Stimulated activated CD8-positive, alpha-beta memory T cell treated with anti-CD3 and anti-CD28 coated beads, Interleukin-12 subunit alpha, Interleukin-12 subunit beta, amount 100 ng/mL, for 24 hours (primary cell): ENCODE results near the gene WHRN.

Source experiments
- DNase-seq: peaks from one replicate; pipeline ENCODE4 v3.0.0-alpha.2; 2020; ENCODE audit errors: extremely low read depth

The WHRN gene

DNA sequence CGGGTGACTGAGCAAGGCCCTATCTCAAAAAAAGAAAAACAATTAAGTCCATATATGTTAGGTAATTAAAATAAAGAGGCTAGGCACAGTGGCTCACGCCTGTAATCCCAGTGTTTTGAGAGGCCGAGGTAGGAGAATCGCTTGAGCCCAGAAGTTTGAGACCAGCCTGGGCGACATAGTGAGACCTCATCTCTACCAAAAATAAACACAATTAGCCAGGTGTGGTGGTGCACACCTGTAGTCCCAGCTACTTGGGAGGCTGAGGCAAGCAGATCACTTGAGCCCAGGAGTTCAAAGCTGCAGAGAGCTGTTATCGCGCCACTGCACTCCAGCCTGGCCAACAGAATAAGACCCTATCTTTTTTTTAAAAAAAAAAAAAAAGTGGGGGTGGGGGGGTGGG, 12.3 kb downstream of the WHRN start:
- DNase-seq = no peak

DNA sequence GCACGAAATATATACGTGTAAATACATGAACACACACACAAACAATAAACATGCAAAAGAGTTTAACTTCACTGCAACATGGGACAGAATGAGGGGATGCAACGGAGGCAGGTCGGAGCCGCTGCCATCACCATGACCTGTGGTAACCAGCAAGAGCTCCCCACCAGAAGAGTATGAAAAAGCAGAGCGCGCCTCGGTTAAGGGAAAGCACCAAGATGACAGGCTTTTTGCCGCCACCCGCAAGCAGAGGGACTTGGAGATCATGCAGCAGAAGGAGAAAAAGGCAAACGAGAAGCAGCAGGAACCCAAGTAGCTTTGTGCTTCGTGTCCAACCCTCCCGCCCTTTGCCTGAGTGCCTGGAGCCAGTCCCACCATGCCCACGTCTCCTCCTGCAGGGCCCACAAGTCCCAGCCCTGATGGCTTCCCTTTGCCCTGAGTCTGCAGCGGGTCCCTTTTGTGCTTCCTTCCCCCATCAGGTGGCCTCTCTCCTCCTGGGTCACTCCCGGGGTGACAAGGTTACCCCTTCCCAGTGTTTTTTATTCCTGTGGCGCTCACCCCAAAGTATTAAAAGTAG, 13.8 kb downstream of the WHRN start:
- DNase-seq = no peak

DNA sequence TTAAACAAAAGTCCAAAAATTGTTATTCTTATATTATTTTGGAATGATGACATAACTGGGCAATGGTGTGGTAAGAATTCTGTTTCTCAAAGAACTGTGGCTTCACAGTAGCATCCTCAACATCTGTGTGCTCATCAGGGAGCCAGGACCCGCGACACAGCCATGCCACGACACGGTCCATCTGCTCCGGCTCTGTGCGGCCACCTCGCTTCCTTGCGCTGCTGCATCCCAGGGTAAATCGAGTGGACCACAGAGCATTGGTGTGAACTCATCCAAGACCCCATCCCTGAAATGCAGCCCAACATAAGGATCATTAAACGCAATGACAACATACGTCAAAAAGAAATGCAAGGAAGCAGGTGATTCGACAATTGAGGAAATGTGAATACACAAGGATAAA, 15.3 kb downstream of the WHRN start:
- no peak for DNase-seq

DNA sequence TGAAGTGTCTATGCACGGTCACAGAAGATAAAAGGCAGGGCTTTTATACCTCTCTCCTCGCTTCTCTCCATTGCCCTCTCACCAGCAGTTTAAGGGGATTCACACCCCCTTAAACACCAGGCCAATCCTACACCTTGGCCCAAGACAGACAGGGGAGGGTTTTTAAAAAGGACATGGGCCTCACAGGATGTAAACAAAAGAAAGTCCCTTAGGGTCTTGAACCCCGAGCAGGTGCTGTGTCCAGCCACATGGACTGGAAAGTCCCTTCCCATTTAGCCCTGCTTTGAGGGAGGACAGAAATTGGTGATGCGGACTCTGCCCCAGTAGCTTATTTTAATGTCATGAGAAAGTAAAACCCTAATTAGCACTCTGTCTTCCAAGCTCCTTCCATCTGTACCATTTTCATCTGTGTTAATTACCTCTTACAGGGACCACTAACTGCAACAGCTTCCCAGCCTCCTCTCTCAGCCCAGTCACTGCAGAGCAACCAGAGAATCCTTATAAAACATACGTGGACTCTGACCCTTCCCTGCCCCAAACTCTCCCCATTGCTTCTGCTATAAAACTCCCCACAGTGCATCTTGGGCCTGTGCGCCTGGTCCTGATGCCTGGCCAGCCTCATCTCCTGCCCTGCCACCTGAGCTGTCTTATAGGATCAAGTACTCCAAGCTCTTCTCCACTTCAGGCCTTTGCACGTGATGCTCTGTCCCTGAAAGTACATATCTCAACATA, 16.7 kb downstream of the WHRN start:
- DNase-seq = no peak

DNA sequence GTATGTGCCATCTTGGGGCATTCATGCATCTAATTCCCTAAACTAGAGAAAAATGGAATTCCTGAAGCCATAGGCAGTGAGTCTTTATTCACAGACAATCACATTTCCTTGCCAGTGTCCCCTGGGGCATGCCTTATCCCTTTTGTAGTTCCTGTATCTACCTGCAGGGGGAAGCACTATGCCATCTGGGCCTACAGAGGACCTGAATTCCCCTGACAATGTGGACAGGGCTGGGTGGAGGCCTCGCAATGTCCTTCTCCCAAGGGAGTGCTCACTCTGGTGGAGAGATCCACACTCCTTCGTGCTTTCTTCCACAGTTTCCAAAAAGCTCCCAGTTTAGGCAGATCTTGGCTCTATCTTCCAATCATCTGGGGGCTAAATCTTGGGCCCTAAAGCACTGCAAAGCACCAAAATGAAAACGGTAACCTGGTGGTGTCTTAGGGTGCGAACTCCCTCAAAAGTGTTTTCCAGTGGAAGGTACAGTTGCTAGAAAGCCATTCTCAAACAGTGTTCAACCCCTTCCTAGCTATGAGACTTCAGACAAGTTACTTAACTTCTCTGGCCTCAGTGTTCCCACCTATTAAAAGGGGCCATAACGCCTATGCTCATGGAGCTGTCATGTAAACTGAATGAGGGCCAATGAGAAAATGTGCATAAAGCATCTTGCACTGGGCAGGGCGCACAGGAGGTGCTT, 17.5 kb downstream of the WHRN start:
- DNase-seq = no peak

DNA sequence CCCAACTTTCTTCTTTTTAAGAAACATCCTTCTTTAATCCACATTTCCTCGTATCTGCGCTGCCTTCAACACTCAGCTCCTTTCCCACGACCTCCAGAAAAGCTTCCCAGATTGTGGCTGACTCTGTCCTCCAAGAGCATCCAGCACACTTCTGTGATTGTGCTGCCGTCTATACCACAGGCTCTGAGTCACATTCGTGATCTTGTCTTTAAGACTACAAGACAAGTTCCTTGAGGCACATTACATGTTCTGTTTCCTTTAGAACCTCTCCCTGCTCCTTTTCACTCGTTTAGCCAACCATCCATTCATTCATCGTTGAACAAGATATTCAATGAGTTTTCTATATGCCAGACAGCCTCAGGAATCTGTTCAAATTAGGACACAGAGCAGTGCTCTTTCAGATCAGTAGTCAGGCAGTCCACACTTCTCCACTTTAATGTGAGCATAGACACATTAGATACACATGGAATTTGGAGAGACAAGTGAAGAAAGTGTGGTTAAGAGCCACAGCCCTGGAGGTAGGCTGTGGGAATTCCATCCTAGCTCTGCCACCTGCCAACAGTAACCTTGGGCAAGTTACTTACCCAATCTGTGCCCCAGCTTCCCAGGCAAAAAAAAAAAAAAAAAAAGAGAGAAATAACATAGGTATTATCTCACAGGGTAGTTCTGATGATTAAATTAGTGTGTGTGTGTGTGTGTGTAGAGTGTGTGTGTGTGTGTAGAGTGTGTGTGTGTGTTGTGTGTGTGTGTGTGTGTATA, 18.9 kb downstream of the WHRN start:
- no peak for DNase-seq

DNA sequence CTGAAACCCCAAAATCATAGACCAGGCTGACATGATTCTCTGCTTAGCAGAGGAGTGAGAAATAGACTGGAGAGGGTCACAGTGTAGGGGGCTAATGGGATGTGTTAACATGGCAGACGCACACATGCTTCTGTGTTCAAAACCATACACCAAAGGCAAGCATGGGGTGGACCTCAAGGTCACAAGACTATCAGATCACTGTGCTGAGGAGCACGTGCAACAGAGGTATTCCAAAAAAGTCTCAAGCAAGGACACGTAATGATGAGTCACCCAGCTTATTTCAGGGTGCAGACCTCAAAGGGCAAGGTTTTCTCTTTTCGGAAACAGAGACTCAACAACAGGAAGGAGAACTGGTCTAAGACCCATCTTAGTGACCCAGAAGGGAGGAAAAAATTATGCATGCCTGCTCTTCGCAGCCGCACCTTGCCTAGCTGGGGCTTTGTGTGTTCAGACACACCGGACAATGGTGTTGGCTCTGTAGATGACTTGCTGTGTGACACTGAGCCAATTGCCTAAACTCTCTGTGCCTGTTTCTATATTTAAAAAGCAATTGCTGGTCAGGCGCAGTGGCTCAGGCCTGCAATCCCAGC, 20.3 kb downstream of the WHRN start:
- no peak for DNase-seq

DNA sequence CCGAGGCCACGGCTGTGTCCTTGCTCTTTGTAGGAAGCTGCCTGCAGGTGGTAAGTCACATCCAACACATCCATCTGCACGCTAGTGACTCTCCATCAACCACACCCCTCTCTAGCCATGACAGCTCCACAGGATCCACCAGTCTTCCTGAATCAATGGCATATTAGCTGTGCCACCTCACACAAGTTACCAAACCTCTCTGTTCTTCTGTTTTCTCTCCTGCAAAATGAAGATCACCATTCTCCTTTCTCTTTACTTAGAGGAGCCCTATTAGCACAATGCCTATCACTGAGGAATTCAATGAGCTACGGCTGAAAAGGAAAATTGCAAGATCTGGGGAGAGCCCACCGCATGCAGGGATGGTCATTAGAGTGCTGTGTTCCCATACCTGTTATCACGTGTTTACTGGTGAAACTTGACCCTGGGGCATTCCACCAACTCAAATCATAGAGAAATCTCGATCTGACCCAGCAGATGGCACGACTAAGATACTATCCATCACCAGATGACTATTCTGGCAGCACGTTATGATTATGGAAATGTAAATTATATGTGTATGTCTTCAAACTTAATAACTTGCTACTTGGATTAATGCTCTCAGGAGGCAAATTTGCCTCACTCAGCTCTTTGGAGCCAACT, 20.9 kb downstream of the WHRN start:
- no peak for DNase-seq

DNA sequence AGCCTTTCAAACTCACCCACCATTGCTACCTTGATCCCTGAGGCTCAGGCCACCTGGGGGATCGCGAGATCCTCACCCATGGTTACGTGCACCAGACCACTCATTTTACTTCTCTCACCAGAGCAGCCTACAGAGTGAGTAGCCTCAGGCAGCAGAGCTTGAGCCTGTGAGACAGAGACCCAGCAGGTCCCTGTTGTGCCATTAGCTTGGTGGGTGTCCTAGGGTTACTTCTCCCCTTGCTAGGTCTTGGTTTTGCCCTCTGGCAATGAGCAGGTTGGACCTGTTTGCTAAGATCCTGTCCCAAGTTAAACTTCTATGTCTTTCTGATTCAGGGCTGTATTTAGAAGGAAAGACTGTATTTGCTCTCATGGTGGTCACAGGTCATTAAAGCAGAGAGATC, 21.8 kb downstream of the WHRN start:
- no peak for DNase-seq

DNA sequence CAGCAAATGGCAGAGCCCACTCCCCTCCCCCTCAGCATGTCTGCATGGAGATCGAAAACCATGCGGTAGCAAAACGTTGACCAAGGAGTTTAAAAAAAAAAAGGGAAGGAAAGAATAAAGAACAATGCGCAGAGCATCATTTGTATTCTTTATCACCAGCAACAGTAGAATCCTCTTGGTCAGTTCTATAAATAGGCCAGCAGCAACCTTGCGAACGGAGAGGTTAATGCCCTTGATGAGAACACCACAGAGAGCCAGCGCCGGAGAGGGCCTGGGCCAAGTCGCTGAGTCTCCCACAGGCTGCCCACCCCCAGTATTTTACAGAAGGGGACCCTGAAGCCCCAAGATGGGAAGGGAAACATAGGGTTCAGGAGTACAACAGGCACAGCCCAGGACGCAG, 22.7 kb downstream of the WHRN start:
- DNase-seq = no peak

DNA sequence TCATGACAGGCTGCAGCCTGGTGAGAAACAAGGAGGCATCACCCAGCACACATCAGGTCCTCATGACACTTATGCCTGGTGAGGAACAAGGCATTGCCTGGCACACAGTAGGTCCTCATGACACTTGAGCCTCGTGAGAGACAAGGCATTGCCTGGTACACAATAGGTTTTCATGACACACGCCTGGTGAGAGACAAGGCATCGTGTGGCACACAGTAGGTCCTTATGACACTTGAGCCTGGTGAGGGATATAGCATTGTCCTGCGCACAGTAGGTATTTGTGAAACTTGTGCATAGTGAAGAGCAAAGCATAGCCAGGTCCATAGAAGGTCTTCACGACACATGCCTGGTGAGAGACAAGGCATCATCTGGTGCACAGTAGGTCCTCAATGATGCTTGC, 23.5 kb downstream of the WHRN start:
- DNase-seq = no peak

DNA sequence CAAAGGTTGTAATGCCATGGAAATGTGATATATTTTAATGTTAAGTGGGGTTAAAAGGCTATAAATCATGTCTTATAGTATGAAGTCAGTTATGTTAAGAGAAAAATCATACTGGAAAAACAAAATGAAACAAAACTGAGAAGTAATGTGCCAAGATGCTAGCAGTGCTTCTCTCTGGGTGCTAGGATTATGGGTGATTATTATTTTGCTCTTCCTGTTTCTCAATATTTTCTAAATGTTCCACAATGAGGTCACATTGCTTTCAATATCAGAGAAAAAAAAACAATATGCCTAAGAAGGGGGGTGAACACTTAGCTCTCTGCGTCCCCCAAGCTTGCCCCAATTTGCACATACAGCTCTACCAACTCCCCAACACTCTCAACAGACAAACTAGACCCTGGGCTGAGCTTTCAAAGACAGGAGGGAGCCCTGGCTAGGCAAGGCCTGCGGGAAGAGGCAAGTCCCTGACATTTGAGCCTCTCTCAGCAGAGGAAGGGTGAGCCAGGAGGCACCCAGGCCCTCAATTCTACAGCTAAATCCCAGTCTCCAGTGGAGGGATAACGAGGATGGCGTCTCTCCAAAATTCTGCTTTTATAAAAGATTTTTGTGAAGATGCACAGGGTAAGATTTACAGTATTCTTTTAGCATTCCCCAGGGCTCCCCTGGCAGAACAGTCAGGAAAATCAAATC, 24.4 kb downstream of the WHRN start:
- no peak for DNase-seq

DNA sequence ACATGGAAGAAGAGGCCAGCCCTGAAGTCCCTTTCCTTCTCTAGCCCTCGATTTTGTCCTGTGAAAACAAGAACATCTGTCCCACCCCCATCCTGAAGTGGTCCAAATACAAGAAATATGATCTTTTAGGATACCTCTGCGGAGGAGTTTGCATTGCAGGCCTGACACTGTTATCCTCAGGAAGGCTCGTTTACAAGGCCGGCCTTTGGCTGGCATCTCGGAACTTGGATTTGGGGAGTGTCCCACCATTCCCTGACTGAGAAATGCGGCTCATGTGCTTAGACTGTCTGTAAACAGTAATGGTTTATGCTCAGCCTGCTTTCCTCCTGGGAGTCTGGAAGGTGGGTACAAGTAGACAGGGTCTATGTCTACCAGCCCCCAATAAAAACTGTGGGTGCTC, 26.4 kb downstream of the WHRN start:
- no peak for DNase-seq

DNA sequence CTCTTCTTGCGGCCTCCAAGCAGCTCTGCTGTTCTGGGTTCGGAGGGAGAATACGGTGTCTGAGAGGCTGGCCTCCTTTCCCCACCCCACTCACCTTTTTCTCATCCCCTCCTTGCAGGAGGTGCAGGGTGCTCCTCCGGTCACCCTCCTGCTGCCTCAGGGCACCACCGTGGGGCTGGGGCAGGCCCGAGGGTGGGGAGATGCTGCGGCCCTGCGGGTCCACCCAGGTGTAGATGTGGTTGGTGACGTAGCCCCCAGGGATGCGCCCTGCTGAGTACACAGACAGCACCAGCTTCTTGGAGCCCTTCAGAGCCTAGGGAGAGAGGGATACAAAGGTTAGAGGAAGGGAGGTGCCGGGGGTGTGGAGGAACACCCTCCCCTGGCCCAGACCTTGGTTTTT, 26.8 kb downstream of the WHRN start:
- no peak for DNase-seq

DNA sequence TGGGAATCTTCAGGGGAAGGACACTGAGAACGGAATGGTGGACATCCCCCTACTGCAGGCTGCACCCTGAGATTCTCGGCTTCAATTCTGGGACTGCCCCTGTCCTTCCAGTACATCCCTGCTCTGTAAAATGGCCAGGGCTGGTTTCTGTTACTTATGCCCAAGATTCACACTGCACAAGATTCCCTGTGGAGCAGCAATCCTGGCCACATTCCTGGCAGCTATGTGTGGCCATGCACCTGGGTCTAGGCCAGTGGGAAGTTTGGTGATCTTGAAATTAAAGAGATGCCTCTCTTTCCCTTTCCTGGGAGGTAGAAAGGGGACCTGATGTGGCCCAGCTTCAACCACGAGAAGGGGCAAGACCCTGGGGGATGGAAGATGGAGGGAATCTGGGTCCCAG, 27.6 kb downstream of the WHRN start:
- no peak for DNase-seq

DNA sequence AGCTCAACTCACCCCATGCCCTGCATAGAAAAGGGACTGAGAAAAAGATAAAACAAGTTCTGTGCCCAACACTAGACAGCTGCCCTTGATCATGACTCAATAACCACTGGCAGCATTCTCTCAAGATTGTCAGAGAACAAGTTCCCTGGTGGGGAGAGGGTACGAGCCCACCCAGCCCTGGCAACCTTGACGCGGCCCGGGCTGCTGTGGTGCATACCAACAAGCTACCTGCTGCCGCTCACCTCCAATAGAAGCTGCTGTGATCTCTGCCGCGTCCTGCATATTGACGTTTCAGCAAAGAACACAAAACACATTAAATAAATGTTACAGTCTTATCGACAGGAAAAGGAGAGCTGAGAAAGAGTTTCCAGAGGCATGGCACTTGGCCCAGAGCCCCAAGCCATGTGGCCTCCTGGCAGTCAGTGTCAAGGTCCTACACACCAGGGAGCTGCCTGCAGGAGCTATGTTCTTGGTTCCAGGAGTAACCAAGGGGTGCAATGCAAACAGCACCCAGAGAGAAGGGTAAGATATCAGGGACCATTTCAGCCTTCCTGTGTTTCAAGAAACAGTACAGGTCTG, 28.3 kb downstream of the WHRN start:
- DNase-seq = no peak

DNA sequence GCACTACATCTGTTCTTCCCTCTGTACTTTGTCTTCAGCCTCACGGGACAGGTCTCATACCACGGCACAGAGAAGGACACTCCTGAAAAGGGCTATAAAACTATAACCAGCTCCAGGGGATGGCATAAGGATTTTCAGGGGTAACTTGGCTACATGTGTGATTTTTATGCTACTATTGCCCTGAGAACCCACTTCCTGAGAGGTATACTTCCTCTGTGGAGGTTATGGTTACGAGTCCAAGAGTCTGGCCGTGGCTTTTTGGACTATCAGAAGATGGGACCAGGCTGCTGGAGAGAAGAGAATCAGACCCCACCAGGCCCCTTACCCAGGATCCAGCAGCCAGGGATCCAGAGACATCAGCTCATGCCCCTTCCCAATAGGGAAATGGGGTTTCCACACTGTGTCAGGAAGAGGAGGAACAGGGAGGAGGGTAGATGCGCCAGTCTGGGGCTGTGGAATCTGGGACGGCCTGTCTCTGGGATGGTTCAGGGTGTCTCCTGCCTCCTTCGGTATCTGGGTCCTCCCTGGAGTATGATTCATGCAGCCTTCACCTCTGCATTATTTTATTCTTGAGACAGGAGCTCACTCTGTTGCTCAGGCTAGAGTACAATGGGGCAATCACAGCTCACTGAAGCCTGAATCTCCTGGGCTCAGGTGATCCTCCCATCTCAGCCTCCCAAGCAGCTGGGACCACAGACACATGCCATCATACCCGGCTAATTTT, 29.7 kb downstream of the WHRN start:
- DNase-seq = no peak

DNA sequence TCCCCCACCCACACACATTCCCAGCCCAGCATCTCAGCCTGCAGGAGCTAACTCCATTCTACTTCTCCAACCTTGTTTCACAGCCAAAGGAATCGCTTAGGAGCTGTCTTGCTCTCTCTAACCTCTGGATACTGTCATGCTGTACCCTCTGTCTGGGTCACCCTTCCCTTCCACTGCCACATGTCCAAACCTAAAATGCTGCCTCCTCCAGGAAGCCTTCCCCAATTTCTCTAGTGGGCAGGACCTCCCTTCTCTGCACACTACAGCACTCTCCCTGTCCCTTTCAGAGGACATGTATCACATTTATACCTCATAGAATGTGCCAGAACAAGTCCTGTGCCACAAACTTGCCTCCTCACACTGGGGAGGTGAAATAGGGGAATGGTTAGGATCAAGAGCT, 30.8 kb downstream of the WHRN start:
- no peak for DNase-seq

DNA sequence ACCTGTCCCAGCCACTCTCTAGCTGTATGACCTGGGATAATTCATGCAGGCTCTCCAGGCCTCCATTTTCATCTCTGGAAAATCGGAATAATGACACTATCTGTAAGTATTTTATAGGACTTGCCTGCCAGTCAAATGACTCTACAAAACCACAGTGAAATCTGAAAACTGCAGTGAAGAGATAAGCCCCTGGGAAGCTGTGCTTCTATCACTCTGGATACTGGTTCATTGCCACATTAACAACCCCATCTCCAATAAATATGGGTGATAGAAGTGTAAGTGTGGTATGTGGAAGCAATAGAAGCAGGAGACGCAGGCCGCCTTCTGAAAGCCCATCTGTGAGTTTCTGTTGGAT, 31.8 kb downstream of the WHRN start:
- DNase-seq = no peak

DNA sequence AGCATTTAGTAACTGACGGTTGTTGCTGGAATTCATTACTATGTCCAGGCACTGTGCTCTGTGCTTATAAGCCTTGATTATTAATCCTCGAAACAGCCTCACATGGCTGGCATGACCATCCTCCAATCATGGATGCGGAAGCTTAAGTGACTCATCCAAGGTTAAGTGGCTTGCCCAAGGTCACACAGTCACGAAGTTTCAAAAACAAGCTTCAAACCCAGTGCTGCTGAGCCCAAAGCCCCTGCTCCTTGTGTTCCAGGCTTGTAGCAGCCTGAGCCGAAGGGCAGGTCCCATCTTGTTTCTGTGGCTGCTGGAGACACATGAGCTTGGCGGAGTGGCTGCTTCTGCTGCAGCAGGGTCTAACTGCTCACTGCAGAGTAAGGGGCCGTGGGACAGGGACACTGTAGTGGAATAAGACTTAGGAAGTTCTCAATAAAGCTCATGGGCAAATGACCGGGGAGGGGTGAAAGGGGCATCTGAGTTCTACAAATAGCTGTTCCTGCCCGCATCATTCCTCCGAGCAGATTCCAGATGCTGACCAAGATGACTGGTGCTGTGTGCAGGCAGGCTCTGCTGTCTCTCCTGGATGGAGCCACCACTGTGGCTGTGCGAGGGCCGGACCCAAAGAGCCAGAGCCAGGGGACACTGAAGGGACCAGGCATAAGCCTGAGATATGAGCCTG, 32.4 kb downstream of the WHRN start:
- no peak for DNase-seq
